ACC112 (cell line): ENCODE data around the gene LHX3.

Source experiments
- H2AFZ ChIP-seq: fragments of 200-600 bp; sonication (generic); one replicate; pipeline ENCODE4 v1.6.0; 2017; ENCODE audit warnings: antibody characterized with exemption, low read length; ENCODE audit not compliant: unreplicated experiment
- H3K27ac ChIP-seq: fragments of 200-600 bp; sonication (generic); 2 replicates; pipeline ENCODE4 v1.5.1; 2014; ENCODE audit warnings: low read depth, mild to moderate bottlenecking, antibody characterized with exemption, low read length, moderate library complexity
- H3K27me3 ChIP-seq: fragments of 200-600 bp; sonication (generic); 2 replicates; pipeline ENCODE4 v1.6.1; 2014; ENCODE audit warnings: mild to moderate bottlenecking, antibody characterized with exemption, low read length, moderate library complexity, mixed read lengths; ENCODE audit not compliant: insufficient read depth
- H3K36me3 ChIP-seq: fragments of 200-600 bp; sonication (generic); 2 replicates; pipeline ENCODE4 v1.6.1; 2016; ENCODE audit warnings: mild to moderate bottlenecking, antibody characterized with exemption, low read length, moderate library complexity, mixed read lengths; ENCODE audit not compliant: insufficient read depth
- H3K4me1 ChIP-seq: fragments of 200-600 bp; sonication (generic); one replicate; pipeline ENCODE4 v1.6.1; 2016; ENCODE audit warnings: low read length, mixed read lengths; ENCODE audit not compliant: insufficient read depth, unreplicated experiment, control insufficient read depth
- H3K4me3 ChIP-seq: fragments of 200-600 bp; sonication (generic); 2 replicates; pipeline ENCODE4 v1.5.1; 2014; ENCODE audit warnings: mild to moderate bottlenecking, low read depth, low read length
- H3K79me2 ChIP-seq: fragments of 200-600 bp; sonication (generic); one replicate; pipeline ENCODE4 v1.6.0; 2016; ENCODE audit warnings: low read length; ENCODE audit not compliant: control insufficient read depth, unreplicated experiment, insufficient read depth

The LHX3 gene

DNA sequence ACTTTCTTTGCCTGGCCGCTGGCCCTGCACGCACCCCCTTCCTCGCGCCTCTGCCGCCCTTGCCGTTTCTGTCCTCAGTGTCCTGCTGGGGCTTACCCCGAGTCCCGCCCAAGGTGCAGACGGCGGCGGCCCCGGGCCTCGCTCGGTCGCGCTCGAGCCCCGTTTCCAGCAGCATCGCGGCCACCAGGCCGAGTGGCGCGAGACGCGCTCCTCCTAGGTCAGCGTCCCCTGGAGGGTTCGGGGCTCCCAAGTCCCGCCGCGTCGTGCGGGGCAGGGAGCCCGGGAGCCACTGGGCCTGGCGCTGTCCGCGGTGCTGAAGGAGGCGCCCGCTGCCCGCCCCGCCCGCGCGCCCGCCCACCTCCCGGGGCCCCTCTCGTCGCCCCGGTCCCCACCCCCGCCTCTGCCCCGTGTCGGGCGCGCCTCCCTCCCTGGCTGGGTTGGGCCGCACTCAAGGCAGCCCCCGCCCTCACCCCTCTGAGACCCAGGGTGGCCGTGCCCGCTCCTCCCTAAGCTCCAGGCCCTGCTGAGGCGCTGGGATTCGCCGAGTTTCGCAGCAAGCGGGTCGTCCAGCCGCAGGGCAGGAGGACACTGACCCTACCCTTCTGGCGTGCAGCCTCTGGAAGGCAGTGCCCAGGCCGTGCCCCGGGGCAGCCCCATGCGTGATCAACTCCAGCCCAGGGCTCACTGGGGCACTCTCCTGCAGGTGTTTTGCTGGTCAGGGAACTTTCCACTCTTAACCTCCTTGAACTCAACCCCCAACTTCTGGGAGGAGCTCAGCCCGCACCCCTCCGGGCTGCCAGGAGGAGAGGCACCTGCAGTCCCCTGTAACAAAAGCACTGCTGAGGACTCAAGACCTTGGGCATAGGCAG is at the start of gene LHX3:
Gene LHX3, minus strand, starts transcription at position 291 of the 869 bp plus-strand sequence. Its CDS starts 116 bp downstream, at position 175.
- no peaks in the 10 kb centered on the region for H3K36me3 ChIP-seq
- no peak within 1 kb of the TSS for H3K27ac ChIP-seq
- H3K79me2 ChIP-seq, result no peaks in the 10 kb centered on the region
- peaks cover 46% of the 10 kb centered on the region for H3K27me3 ChIP-seq
- H2AFZ ChIP-seq, result no peak within 1 kb of the TSS
- no peaks in the 10 kb centered on the region for H3K4me1 ChIP-seq
- no peak within 1 kb of the TSS for H3K4me3 ChIP-seq

- Histone ChIP-seq H3K79me2 (no peaks in the 10 kb centered on the region), H3K27ac (no peak overlapping the region), H3K36me3 (no peaks in the 10 kb centered on the region), H3K4me3 (no peak overlapping the region), H3K27me3 (no peaks in the 10 kb centered on the region), H3K4me1 (peaks cover 15% of the 10 kb centered on the region), H2AFZ (no peak overlapping the region)
These were observed 48.6 kb upstream of the LHX3 start for GRCh38 chr9:136253246-136254130.

GRCh38 chr9:136252846-136253245 is 47.9 kb upstream of the LHX3 start:
- no peaks in the 10 kb centered on the region for H3K27me3 ChIP-seq
- H2AFZ ChIP-seq, result no peak overlapping the region
- no peak overlapping the region for H3K27ac ChIP-seq
- no peaks in the 10 kb centered on the region for H3K79me2 ChIP-seq
- no peak overlapping the region for H3K4me3 ChIP-seq
- H3K36me3 ChIP-seq, result no peaks in the 10 kb centered on the region
- peaks cover 15% of the 10 kb centered on the region for H3K4me1 ChIP-seq

- Histone ChIP-seq H3K4me3 (no peak overlapping the region), H3K36me3 (no peaks in the 10 kb centered on the region), H2AFZ (no peak overlapping the region), H3K4me1 (peaks cover 15% of the 10 kb centered on the region), H3K27ac (no peak overlapping the region), H3K27me3 (no peaks in the 10 kb centered on the region), H3K79me2 (no peaks in the 10 kb centered on the region)
These were observed 47.4 kb upstream of the LHX3 start for GRCh38 chr9:136252281-136252680.

GRCh38 chr9:136251264-136252115 is 46.6 kb upstream of the LHX3 start:
- Histone ChIP-seq H3K27me3 (peaks cover 4% of the 10 kb centered on the region; the same call in 1 of the 2 replicates), H3K27ac (no peak overlapping the region), H2AFZ (no peak overlapping the region), H3K36me3 (no peaks in the 10 kb centered on the region), H3K79me2 (no peaks in the 10 kb centered on the region), H3K4me1 (peaks cover 15% of the 10 kb centered on the region), H3K4me3 (no peak overlapping the region)

- Histone ChIP-seq H2AFZ (no peak overlapping the region), H3K27me3 (peaks cover 6% of the 10 kb centered on the region; the same call in 1 of the 2 replicates), H3K4me3 (no peak overlapping the region), H3K79me2 (no peaks in the 10 kb centered on the region), H3K4me1 (peaks cover 13% of the 10 kb centered on the region), H3K27ac (no peak overlapping the region), H3K36me3 (no peaks in the 10 kb centered on the region)
These were observed 45.7 kb upstream of the LHX3 start for GRCh38 chr9:136250676-136251075.

DNA sequence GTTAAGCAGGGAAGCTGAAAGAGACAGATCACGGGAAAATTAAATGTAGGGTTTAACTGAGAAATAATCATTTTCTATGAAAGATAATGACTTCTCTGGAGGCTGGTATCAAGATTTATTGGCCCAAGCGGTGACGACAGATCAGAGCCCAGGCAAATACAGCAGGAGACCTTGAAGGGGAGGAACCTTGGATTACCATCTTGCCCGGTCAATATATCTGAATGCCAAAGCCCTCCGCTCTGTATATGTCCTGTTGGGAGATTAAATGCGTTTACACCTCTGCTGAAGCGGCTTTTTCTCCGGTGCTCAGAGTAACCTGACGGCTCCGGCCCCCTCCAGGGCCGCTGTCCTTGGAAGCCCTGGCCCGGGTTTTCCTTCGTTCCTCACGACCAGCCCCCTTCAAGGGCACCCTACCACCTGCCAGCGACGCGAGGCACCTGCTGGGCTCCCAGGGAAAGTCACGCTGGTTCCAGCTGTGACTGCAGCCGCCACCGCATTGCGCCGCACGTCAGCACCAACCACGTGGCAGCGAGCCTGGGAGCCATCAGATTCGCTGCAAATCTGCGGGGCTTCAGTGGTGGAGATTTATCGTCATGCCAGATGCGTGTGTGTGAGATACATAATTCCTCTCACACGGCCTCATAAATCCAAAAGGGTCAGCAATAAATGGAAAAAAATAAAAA is 45.1 kb upstream of the LHX3 start:
- Histone ChIP-seq H3K4me1 (peaks cover 6% of the 10 kb centered on the region), H3K27ac (no peak overlapping the region), H2AFZ (no peak overlapping the region), H3K36me3 (no peaks in the 10 kb centered on the region), H3K27me3 (peaks cover 6% of the 10 kb centered on the region; the same call in 1 of the 2 replicates), H3K4me3 (no peak overlapping the region), H3K79me2 (no peaks in the 10 kb centered on the region)

- Histone ChIP-seq H3K36me3 (no peaks in the 10 kb centered on the region), H3K4me1 (peaks cover 5% of the 10 kb centered on the region), H3K79me2 (peaks cover 8% of the 10 kb centered on the region), H3K27me3 (peaks cover 6% of the 10 kb centered on the region; the same call in 1 of the 2 replicates), H3K27ac (no peak overlapping the region), H2AFZ (no peak overlapping the region), H3K4me3 (no peak overlapping the region)
These were observed 44.3 kb upstream of the LHX3 start for GRCh38 chr9:136248951-136249876.

- Histone ChIP-seq H3K27me3 (peaks cover 6% of the 10 kb centered on the region; the same call in 1 of the 2 replicates), H3K27ac (no peak overlapping the region), H3K4me1 (peaks cover 10% of the 10 kb centered on the region), H3K79me2 (peaks cover 19% of the 10 kb centered on the region), H3K4me3 (no peak overlapping the region), H3K36me3 (no peaks in the 10 kb centered on the region), H2AFZ (no peak overlapping the region)
These were observed 43.2 kb upstream of the LHX3 start for GRCh38 chr9:136247947-136248637.
